PC-3 (cell line): ENCODE results near the gene UBE2E1. TPM values are rescaled to one million over a fixed set of nuclear protein-coding genes. Genes with fewer than 3 reads are reported as not detected.

Experiments
- ATAC-seq: fragments of 200-7000 bp; cut with Tn5 transposase; 2 replicates; pipeline ENCODE4 v1.9.1; 2020; ENCODE audit warnings: mild to moderate bottlenecking, moderate library complexity
- BruUV-seq: library from RNA; stranded (reverse); fragments of 400-500 nt; replicated peaks from 2 replicates; lab custom pipeline; 2021; lab: Mats Ljungman, UMichigan
- CTCF ChIA-PET: fragments of 300-600 bp; sonication (Branson Sonifier 250); formaldehyde crosslinking; loops from one replicate; lab custom pipeline; 2022; ENCODE audit warnings: antibody characterized with exemption; lab: Charles Lee
- POLR2A ChIA-PET: fragments of 300-600 bp; sonication (Branson Sonifier 250); formaldehyde crosslinking; loops from one replicate; lab custom pipeline; 2022; ENCODE audit warnings: antibody characterized with exemption; ENCODE audit not compliant: unreplicated experiment; lab: Charles Lee
- DNase-seq: peaks from one replicate; pipeline ENCODE4 v3.0.0-alpha.2; 2015
- H2AFZ ChIP-seq: fragments of 300-600 bp; sonication (generic); 2 replicates; pipeline ENCODE4 v1.6.0; 2016; ENCODE audit warnings: antibody characterized with exemption, low read length
- H3F3A ChIP-seq: fragments of 300-600 bp; sonication (generic); one replicate; pipeline ENCODE4 v1.6.0; 2017; ENCODE audit warnings: antibody characterized with exemption, low read length, control low read depth, mild to moderate bottlenecking; ENCODE audit not compliant: unreplicated experiment
- H3K27ac ChIP-seq: fragments of 300-600 bp; sonication (generic); 2 replicates; pipeline ENCODE4 v1.5.1; 2016; ENCODE audit warnings: mild to moderate bottlenecking, low read length
- H3K27me3 ChIP-seq: fragments of 300-600 bp; sonication (generic); 2 replicates; pipeline ENCODE4 v1.6.1; 2016; ENCODE audit warnings: low read length, mixed read lengths
- H3K36me3 ChIP-seq: fragments of 300-600 bp; sonication (generic); 2 replicates; pipeline ENCODE4 v1.6.1; 2016; ENCODE audit warnings: low read depth, mixed run types, low read length, mixed read lengths
- H3K4me1 ChIP-seq: fragments of 300-600 bp; sonication (generic); 2 replicates; pipeline ENCODE4 v1.5.1; 2016; ENCODE audit warnings: low read length; ENCODE audit not compliant: insufficient read depth
- H3K4me2 ChIP-seq: fragments of 300-600 bp; sonication (generic); 2 replicates; pipeline ENCODE4 v1.6.0; 2016; ENCODE audit warnings: low read length
- H3K4me3 ChIP-seq: fragments of 300-600 bp; sonication (generic); 2 replicates; pipeline ENCODE4 v1.5.1; 2016; ENCODE audit warnings: mild to moderate bottlenecking, low read length, mixed read lengths
- H3K79me2 ChIP-seq: fragments of 300-600 bp; sonication (generic); 2 replicates; pipeline ENCODE4 v1.6.1; 2017; ENCODE audit warnings: low read length, mixed read lengths
- H3K9ac ChIP-seq: fragments of 300-600 bp; sonication (generic); 2 replicates; pipeline ENCODE4 v1.6.0; 2016; ENCODE audit warnings: mild to moderate bottlenecking, low read length
- H3K9me2 ChIP-seq: fragments of 300-600 bp; sonication (generic); replicated peaks from 2 replicates; pipeline ENCODE4 v1.6.1; 2016; ENCODE audit warnings: mixed run types, low read length, mixed read lengths
- H3K9me3 ChIP-seq: fragments of 300-600 bp; sonication (generic); 2 replicates; pipeline ENCODE4 v1.6.1; 2016; ENCODE audit warnings: low read length, mixed read lengths
- H4K20me1 ChIP-seq: fragments of 300-600 bp; sonication (generic); 2 replicates; pipeline ENCODE4 v1.6.1; 2016; ENCODE audit warnings: low read length, mixed read lengths
- EZH2 ChIP-seq: fragments of 300-600 bp; sonication (generic); IDR thresholded peaks from one replicate; pipeline ENCODE4 v1.6.1; 2017; ENCODE audit warnings: antibody characterized with exemption, mild to moderate bottlenecking, low read length; ENCODE audit not compliant: unreplicated experiment
- EZH2phosphoT487 ChIP-seq: fragments of 300-600 bp; sonication (generic); IDR thresholded peaks from 2 replicates; pipeline ENCODE4 v1.6.1; 2018; ENCODE audit warnings: mild to moderate bottlenecking, antibody characterized with exemption, low read length, borderline replicate concordance
- intact Hi-C: fragments of 100-400 bp; cut with micrococcal nuclease; formaldehyde crosslinking; loops from 2 replicates; pipeline ENCODE4 v1.9.0; 2023
- total RNA-seq: library from RNA; depleted of rRNA; stranded (reverse); fragments of >200 nt; gene quantifications from 2 replicates; pipeline ENCODE4 v1.2.3, GENCODE V29; 2014
- TF ChIP-seq, protein P1 (sequence below): fragments of 300-600 bp; sonication (generic); conservative IDR thresholded peaks from 2 replicates; pipeline ENCODE4 v1.5.1; 2017; ENCODE audit warnings: antibody characterized with exemption, low read depth, mild to moderate bottlenecking, low read length

The UBE2E1 gene
- total RNA-seq, 1 experiment from 2014 or later, result 117 TPM

GRCh38 chr3:23798876-23799275 lies 6.9 kb upstream of the UBE2E1 start:
- DNase-seq (no peak), ATAC-seq (no peak)
- Histone ChIP-seq H3K9me2 (no peaks in the 10 kb centered on the region), H4K20me1 (no peaks in the 10 kb centered on the region), H3K27me3 (no peaks in the 10 kb centered on the region), H2AFZ (no peak overlapping the region), H3K4me2 (no peak overlapping the region), H3K79me2 (no peaks in the 10 kb centered on the region), H3K9ac (no peak overlapping the region), H3K4me3 (no peak overlapping the region), H3K9me3 (no peaks in the 10 kb centered on the region), H3K27ac (no peak overlapping the region), H3F3A (no peaks in the 10 kb centered on the region), H3K4me1 (no peaks in the 10 kb centered on the region), H3K36me3 (no peaks in the 10 kb centered on the region)
- no TSS peak for BruUV-seq
- intact Hi-C loops, result no loop called here
- ChIA-PET POLR2A (interaction anchor here (0.6 kb wide), 1 partner anchor 49 kb away, joined by 5 read pairs; no protein-coding TSS in a partner anchor), CTCF (no interaction called here)
- TF ChIP-seq EZH2 (no peak), EZH2phosphoT487 (no peak)
- TF ChIP-seq, protein P1, sequence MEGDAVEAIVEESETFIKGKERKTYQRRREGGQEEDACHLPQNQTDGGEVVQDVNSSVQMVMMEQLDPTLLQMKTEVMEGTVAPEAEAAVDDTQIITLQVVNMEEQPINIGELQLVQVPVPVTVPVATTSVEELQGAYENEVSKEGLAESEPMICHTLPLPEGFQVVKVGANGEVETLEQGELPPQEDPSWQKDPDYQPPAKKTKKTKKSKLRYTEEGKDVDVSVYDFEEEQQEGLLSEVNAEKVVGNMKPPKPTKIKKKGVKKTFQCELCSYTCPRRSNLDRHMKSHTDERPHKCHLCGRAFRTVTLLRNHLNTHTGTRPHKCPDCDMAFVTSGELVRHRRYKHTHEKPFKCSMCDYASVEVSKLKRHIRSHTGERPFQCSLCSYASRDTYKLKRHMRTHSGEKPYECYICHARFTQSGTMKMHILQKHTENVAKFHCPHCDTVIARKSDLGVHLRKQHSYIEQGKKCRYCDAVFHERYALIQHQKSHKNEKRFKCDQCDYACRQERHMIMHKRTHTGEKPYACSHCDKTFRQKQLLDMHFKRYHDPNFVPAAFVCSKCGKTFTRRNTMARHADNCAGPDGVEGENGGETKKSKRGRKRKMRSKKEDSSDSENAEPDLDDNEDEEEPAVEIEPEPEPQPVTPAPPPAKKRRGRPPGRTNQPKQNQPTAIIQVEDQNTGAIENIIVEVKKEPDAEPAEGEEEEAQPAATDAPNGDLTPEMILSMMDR, result no peak

- no TSS peak for BruUV-seq
- H3K36me3 ChIP-seq, result no peaks in the 10 kb centered on the region
- H3K27me3 ChIP-seq, result no peaks in the 10 kb centered on the region
- intact Hi-C loops, result loop anchor here (1.0 to 2.0 kb wide), 2 partner anchors 87 to 220 kb away; no protein-coding TSS in a partner anchor
- peak; percentile 50 for DNase-seq
- H3K9me3 ChIP-seq, result no peaks in the 10 kb centered on the region
- peaks cover 15% of the 10 kb centered on the region for H3K4me1 ChIP-seq
- CTCF ChIA-PET, result interaction anchor here (0.6 kb wide), 2 partner anchors 152 to 759 kb away, joined by 3 to 4 read pairs; no protein-coding TSS in a partner anchor
- H3K4me3 ChIP-seq, result no peak overlapping the region
- POLR2A ChIA-PET, result no interaction called here
- no peak overlapping the region for H3K9ac ChIP-seq
- H3K27ac ChIP-seq, result no peak overlapping the region
- no peaks in the 10 kb centered on the region for H4K20me1 ChIP-seq
- no peaks in the 10 kb centered on the region for H3F3A ChIP-seq
- no peak overlapping the region for H2AFZ ChIP-seq
- H3K79me2 ChIP-seq, result no peaks in the 10 kb centered on the region
- no peaks in the 10 kb centered on the region for H3K9me2 ChIP-seq
- TF ChIP-seq EZH2, result no peak
- TF ChIP-seq, protein P1, result peak; percentile 47; the same call in 1 of the 2 replicates
- no peak for TF ChIP-seq EZH2phosphoT487
- ATAC-seq, result peak; percentile 61
- H3K4me2 ChIP-seq, result no peak overlapping the region
These were observed 5.0 kb upstream of the UBE2E1 start for GRCh38 chr3:23800731-23801130.
